GM06990 (cell line): Measurements from ENCODE around the gene PHETA2.
"Not testable (repeated sequence)": the region's sequence is repeated elsewhere in the genome, so short reads cannot be mapped to it uniquely, and the experiment has no call there.

ENCODE experiments used
- DNase-seq: peaks from one replicate; pipeline ENCODE4 v3.0.0-alpha.2; 2011; ENCODE audit not compliant: insufficient read length; ENCODE audit errors: extremely low read depth
- H3K27me3 ChIP-seq: replicated peaks from 2 replicates; pipeline ENCODE4 v1.6.0; 2011; ENCODE audit warnings: low read length; ENCODE audit not compliant: control insufficient read depth, insufficient read depth
- H3K36me3 ChIP-seq: 2 replicates; pipeline ENCODE4 v1.5.1; 2011; ENCODE audit warnings: low read length; ENCODE audit not compliant: control insufficient read depth, insufficient read depth
- H3K4me3 ChIP-seq: replicated peaks from 2 replicates; pipeline ENCODE4 v1.5.1; 2011; ENCODE audit warnings: low read depth, mild to moderate bottlenecking, control low read depth, low read length
- CTCF ChIP-seq: IDR thresholded peaks from 2 replicates; pipeline ENCODE4 v1.5.1; 2011; ENCODE audit warnings: low read length, control low read depth, mild to moderate bottlenecking, inconsistent platforms; ENCODE audit not compliant: insufficient read depth, poor library complexity, severe bottlenecking

PHETA2 gene

GRCh38 chr22:42070517-42071422 is 3.3 kb upstream of the PHETA2 start, which contains the start of gene NAGA:
Gene NAGA, minus strand, starts transcription at chr22:42070812. Its CDS starts 515 bp downstream, at chr22:42070297.
- peaks cover 12% of the 10 kb centered on the region for H3K36me3 ChIP-seq
- H3K27me3 ChIP-seq = no peaks in the 10 kb centered on the region
- H3K4me3 ChIP-seq = peak within 1 kb of the TSS; percentile 57
- DNase-seq = peak; percentile 93
- no peak for TF ChIP-seq CTCF

GRCh38 chr22:42071508-42071907 is 2.5 kb upstream of the PHETA2 start:
- not testable (repeated sequence) for H3K36me3 ChIP-seq, H3K27me3 ChIP-seq, DNase-seq, H3K4me3 ChIP-seq

DNA sequence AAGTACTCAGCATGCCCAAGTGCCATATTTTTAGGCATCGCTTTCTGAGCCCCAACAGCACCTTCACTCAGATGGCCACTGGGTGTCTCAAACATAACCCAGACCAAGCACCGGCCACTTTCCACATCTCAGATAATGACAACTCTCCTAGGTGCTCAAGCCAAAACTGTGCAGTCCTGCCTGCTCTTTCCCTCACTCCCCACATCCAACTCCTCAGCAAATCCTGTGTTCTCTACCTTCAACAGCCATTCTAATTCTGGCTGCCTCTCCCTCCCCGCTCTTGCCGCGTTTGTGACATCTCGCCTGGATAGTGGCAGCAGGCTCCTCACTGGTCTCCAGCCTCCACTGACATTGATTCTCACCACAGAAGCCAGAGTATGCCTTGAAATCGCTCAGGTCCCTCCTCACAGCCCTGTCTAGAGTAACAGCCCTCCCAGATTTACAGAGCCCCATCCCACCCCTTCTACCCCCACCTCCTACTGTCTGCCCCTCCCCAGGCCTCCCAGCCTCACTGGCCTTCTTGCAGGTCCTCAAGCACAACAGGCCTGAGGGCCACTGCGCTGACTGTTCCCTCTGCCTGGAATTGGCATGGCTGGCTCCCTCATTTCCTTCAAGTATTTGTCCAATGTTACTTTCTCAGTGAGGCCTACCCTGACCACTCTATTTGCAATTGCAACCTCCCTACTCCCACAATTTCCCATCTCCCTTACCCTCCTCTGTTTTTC is 1.3 kb upstream of the PHETA2 start:
- H3K4me3 ChIP-seq = no peak overlapping the region
- no peak for DNase-seq

GRCh38 chr22:42073621-42074041 is 417 bp upstream of the PHETA2 start:
- Histone ChIP-seq H3K27me3 (no peaks in the 10 kb centered on the region), H3K36me3 (no peaks in the 10 kb centered on the region), H3K4me3 (no peak overlapping the region)
- no peak for TF ChIP-seq CTCF
- DNase-seq = no peak

More for the DNA sequence above, 1.3 kb upstream of the PHETA2 start:
- no peaks in the 10 kb centered on the region for H3K27me3 ChIP-seq
- H3K36me3 ChIP-seq = peaks cover 3% of the 10 kb centered on the region
- TF ChIP-seq CTCF = no peak

DNA sequence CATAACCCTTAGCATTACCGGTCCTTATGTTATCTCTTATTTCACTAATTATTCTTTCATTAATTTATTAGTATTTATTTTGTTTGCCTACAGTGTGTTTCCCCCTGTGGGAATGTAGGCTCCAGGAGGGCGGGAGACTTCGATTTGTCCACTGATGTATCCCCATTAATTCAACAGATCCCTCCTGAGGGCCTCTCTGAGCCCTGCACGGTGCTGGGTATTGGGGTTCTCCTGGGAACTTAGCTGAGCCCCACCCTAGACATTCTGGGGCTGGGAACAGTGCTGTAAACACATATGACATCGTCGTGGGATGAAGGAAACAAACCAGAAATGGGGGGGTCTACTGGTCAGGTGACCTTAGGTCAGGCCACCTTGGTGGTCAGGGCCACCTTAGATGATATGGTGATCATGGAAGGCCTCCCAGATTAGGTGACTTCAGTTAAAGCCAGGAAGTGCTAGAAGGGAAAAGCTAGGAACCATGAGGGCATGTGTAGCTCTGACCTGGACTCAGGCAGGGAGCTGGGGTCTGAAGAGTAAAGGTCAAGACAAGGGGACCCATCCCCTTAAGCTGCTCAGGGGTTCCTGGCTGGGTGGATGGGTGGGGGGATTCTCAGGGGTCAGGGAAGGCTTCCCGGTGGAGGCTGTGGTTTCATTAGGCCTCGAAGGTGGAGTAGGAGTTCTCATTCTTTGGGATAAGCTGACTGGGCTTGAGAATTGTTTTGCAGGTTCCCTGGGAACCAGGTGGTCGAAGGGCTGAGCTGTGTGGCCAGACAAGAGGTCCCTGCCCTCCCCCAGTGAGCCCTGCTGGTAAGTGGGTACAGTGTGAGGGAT is 1.0 kb downstream of the PHETA2 start:
- H3K27me3 ChIP-seq = no peaks in the 10 kb centered on the region
- no peaks in the 10 kb centered on the region for H3K36me3 ChIP-seq
- DNase-seq = no peak
- TF ChIP-seq CTCF = no peak
- no peak overlapping the region for H3K4me3 ChIP-seq
